ENCODE results near the gene GTF2F1. TPM values are rescaled to one million over a fixed set of nuclear protein-coding genes. Genes with fewer than 3 reads are reported as not detected.

The GTF2F1 gene
- total and polyA plus RNA-seq, 10 of the 15 experiments (the other 5 are each of a cell fraction or from before 2014, with no cell fraction given) = 4.5 to 61.7 (median 48.5) TPM

- no peak overlapping the region for H3K27ac ChIP-seq (ENCODE audit: control insufficient read depth, insufficient read depth)
- no peak overlapping the region for H2AFZ ChIP-seq (ENCODE audit: control insufficient read depth, low read depth, low read length)
- no peaks in the 10 kb centered on the region; a peak in 3 of 4 replicates for H3K36me3 ChIP-seq (ENCODE audit: control insufficient read depth in 2 of 2, insufficient read depth in 2 of 2, low read length in 1 of 2)
- SMC1A ChIA-PET (ENCODE audit: uncharacterized antibody, unreplicated experiment) = no interaction called here
- no peaks in the 10 kb centered on the region for H4K20me1 ChIP-seq (ENCODE audit: control insufficient read depth, insufficient read depth)
- H3K4me2 ChIP-seq (ENCODE audit: control insufficient read depth, insufficient read depth) = peak overlapping the region; percentile 75; the same call in 1 of the 2 replicates
- no TSS peak for BruUV-seq (replicated peaks)
- CTCF ChIA-PET = interaction anchor here (1.0 kb wide), 1 partner anchor 156 kb away, joined by 3 read pairs; no protein-coding TSS in a partner anchor
- POLR2A ChIA-PET = interaction anchor here (0.7 kb wide), 1 partner anchor 50 kb away, joined by 3 read pairs; the partner anchor contains the start of gene KHSRP
- TF ChIP-seq E2F8 (IDR thresholded peaks at IDR 0.05; ENCODE audit: low read depth, partially characterized antibody) (no peak), LARP7 (IDR thresholded peaks at IDR 0.05) (0 out of 2 replicates have a peak, but pooled peaks have one; percentile 11)
- H3K9me3 ChIP-seq (replicated peaks; ENCODE audit: control insufficient read depth, insufficient read depth, low read length) = no peaks in the 10 kb centered on the region
- in situ Hi-C loops (cut with MboI) (no loop called here), intact Hi-C loops (cut with micrococcal nuclease; ENCODE audit: unreplicated experiment) (no loop called here)
- RAD21 ChIA-PET (ENCODE audit: unreplicated experiment) = interaction anchor here (0.7 to 1.2 kb wide), 2 partner anchors 13 to 50 kb away, joined by 3 read pairs; partner anchors contain the start of gene CLPP
- FAIRE-seq (no peak), ATAC-seq (no peak), DNase-seq (ENCODE audit: low read depth, low spot score) (no peak)
- no peak overlapping the region for H3K4me3 ChIP-seq
- no peaks in the 10 kb centered on the region; the same call in 1 of the 2 replicates for H3K79me2 ChIP-seq (ENCODE audit: control insufficient read depth, insufficient read depth, low read length)
- WGBS (ENCODE audit: insufficient coverage, insufficient replicate concordance, low lambda C conversion rate, missing lambda C conversion rate) = 98% methylated on average over 28 of the region's 29 CpGs
- H3K4me1 ChIP-seq (ENCODE audit: control insufficient read depth, insufficient read depth, low read length) = peaks cover 2% of the 10 kb centered on the region; the same call in 1 of the 2 replicates
- no peak overlapping the region for H3K9ac ChIP-seq (ENCODE audit: control insufficient read depth, insufficient read depth, low read length)
- no peaks in the 10 kb centered on the region for H3K27me3 ChIP-seq (replicated peaks in 1 of 2; ENCODE audit: control insufficient read depth in 2 of 2, insufficient read depth in 2 of 2, low read length in 1 of 2)
Observed at GRCh38 chr19:6374161-6374709, 18.7 kb downstream of the GTF2F1 start.

- WGBS (ENCODE audit: insufficient coverage, insufficient replicate concordance, low lambda C conversion rate, missing lambda C conversion rate) = 45% methylated on average over 5 of the region's 5 CpGs
- intact Hi-C loops (cut with micrococcal nuclease; ENCODE audit: unreplicated experiment) (no loop called here), in situ Hi-C loops (cut with MboI) (no loop called here)
- Histone ChIP-seq H3K9me3 (replicated peaks; ENCODE audit: control insufficient read depth, insufficient read depth, low read length) (no peaks in the 10 kb centered on the region), H4K20me1 (ENCODE audit: control insufficient read depth, insufficient read depth) (no peaks in the 10 kb centered on the region), H3K4me2 (ENCODE audit: control insufficient read depth, insufficient read depth) (peak overlapping the region; percentile 75), H3K9ac (ENCODE audit: control insufficient read depth, insufficient read depth, low read length) (peak overlapping the region; percentile 34; the same call in 1 of the 2 replicates), H2AFZ (ENCODE audit: control insufficient read depth, low read depth, low read length) (peak overlapping the region; percentile 42), H3K36me3 (ENCODE audit: control insufficient read depth in 2 of 2, insufficient read depth in 2 of 2, low read length in 1 of 2) (no peaks in the 10 kb centered on the region; a peak in 3 of 4 replicates), H3K79me2 (ENCODE audit: control insufficient read depth, insufficient read depth, low read length) (no peaks in the 10 kb centered on the region; the same call in 1 of the 2 replicates), H3K27ac (ENCODE audit: control insufficient read depth, insufficient read depth) (0 out of 2 replicates have a peak overlapping the region, but pooled peaks have one; percentile 9), H3K27me3 (replicated peaks in 1 of 2; ENCODE audit: control insufficient read depth in 2 of 2, insufficient read depth in 2 of 2, low read length in 1 of 2) (no peaks in the 10 kb centered on the region), H3K4me3 (peak overlapping the region; percentile 54), H3K4me1 (ENCODE audit: control insufficient read depth, insufficient read depth, low read length) (peaks cover 2% of the 10 kb centered on the region; the same call in 1 of the 2 replicates)
- DNase-seq (ENCODE audit: low read depth, low spot score) (no peak), FAIRE-seq (no peak), ATAC-seq (no peak)
- ChIA-PET POLR2A (interaction anchor here (0.7 kb wide), 1 partner anchor 51 kb away, joined by 3 read pairs; the partner anchor contains the start of gene KHSRP), RAD21 (ENCODE audit: unreplicated experiment) (interaction anchor here (0.7 to 1.2 kb wide), 2 partner anchors 12 to 50 kb away, joined by 3 read pairs; partner anchors contain the start of gene CLPP), SMC1A (ENCODE audit: uncharacterized antibody, unreplicated experiment) (no interaction called here), CTCF (interaction anchor here (1.0 kb wide), 1 partner anchor 156 kb away, joined by 3 read pairs; no protein-coding TSS in a partner anchor)
- TF ChIP-seq HDAC2 (IDR thresholded peaks at IDR 0.05) = no peak
- no peak for TF ChIP-seq CREM (IDR thresholded peaks at IDR 0.05; ENCODE audit: low read depth)
- TF ChIP-seq TARDBP (IDR thresholded peaks at IDR 0.05; ENCODE audit: borderline replicate concordance) = no peak
- TF ChIP-seq ZNF217 (IDR thresholded peaks at IDR 0.05) = no peak
- TF ChIP-seq NBN (IDR thresholded peaks at IDR 0.05) = 0 out of 2 replicates have a peak, but pooled peaks have one; percentile 16
- TF ChIP-seq TAF1 (IDR thresholded peaks at IDR 0.05; ENCODE audit: borderline replicate concordance, low read depth, low read length) = no peak
- no TSS peak for BruUV-seq (replicated peaks)
Observed at GRCh38 chr19:6373813-6374108, 19.2 kb downstream of the GTF2F1 start.
